Caco-2 (cell line): Measurements from ENCODE around the gene R3HDM1. TPM values are rescaled to one million over a fixed set of nuclear protein-coding genes. Genes with fewer than 3 reads are reported as not detected.
A peak's percentile ranks its signal among the peaks of the same experiment; 100 is the strongest.
"Not testable (repeated sequence)": the region's sequence is repeated elsewhere in the genome, so short reads cannot be mapped to it uniquely, and the experiment has no call there.

Experiments
- BruUV-seq: library from RNA; stranded (reverse); fragments of 400-500 nt; replicated peaks from 2 replicates; lab custom pipeline; 2021; lab: Mats Ljungman, UMichigan
- CTCF ChIA-PET: fragments of 300-600 bp; sonication (Branson Sonifier 250); formaldehyde crosslinking; loops from one replicate; lab custom pipeline; 2022; ENCODE audit warnings: antibody characterized with exemption; lab: Charles Lee
- POLR2A ChIA-PET: fragments of 300-600 bp; sonication (Branson Sonifier 250); formaldehyde crosslinking; loops from one replicate; lab custom pipeline; 2022; ENCODE audit warnings: antibody characterized with exemption; lab: Charles Lee
- DNase-seq, 2 experiments: peaks; one replicate each; pipeline versions ENCODE4 v3.0.0 to v3.0.0-alpha.2; 2020 to 2022
- H3K27me3 ChIP-seq: replicated peaks from 2 replicates; pipeline ENCODE4 v1.6.0; 2011; ENCODE audit warnings: low read length; ENCODE audit not compliant: control insufficient read depth, insufficient read depth
- H3K36me3 ChIP-seq: 2 replicates; pipeline ENCODE4 v1.5.1; 2011; ENCODE audit warnings: low read length; ENCODE audit not compliant: control insufficient read depth, insufficient read depth
- H3K4me1 ChIP-seq: fragments of 250-450 bp; sonication (Bioruptor Pico); 2 replicates; pipeline ENCODE4 v1.5.1; 2020; ENCODE audit warnings: mild to moderate bottlenecking
- H3K4me3 ChIP-seq: 2 replicates; pipeline ENCODE4 v1.5.1; 2011; ENCODE audit warnings: low read depth, mild to moderate bottlenecking, control low read depth, low read length
- H3K9me3 ChIP-seq: fragments of 250-450 bp; sonication (Bioruptor Pico); 2 replicates; pipeline ENCODE4 v1.5.1; 2020; ENCODE audit warnings: mild to moderate bottlenecking, moderate library complexity
- H3K27ac Mint-ChIP-seq: one replicate; pipeline ENCODE4 v1.8.0; 2022; ENCODE audit warnings: mixed read lengths; ENCODE audit not compliant: unreplicated experiment
- H3K27me3 Mint-ChIP-seq: one replicate; pipeline ENCODE4 v1.8.0; 2022; ENCODE audit warnings: mixed read lengths; ENCODE audit not compliant: insufficient read depth, unreplicated experiment
- H3K36me3 Mint-ChIP-seq: one replicate; pipeline ENCODE4 v1.8.0; 2022; ENCODE audit warnings: mild to moderate bottlenecking, mixed read lengths; ENCODE audit not compliant: insufficient read depth, unreplicated experiment
- H3K4me1 Mint-ChIP-seq: one replicate; pipeline ENCODE4 v1.8.0; 2022; ENCODE audit warnings: low read depth, mixed read lengths; ENCODE audit not compliant: unreplicated experiment
- H3K4me3 Mint-ChIP-seq: one replicate; pipeline ENCODE4 v1.8.0; 2022; ENCODE audit warnings: mild to moderate bottlenecking, moderate library complexity, mixed read lengths; ENCODE audit not compliant: unreplicated experiment
- H3K9me3 Mint-ChIP-seq: one replicate; pipeline ENCODE4 v1.8.0; 2022; ENCODE audit warnings: mixed read lengths; ENCODE audit not compliant: unreplicated experiment
- intact Hi-C: fragments of 100-400 bp; cut with micrococcal nuclease; formaldehyde crosslinking; loops from one replicate; pipeline ENCODE4 v1.10.0; 2022; ENCODE audit not compliant: unreplicated experiment
- total RNA-seq: library from RNA; stranded (reverse); gene quantifications from 2 replicates; pipeline ENCODE4 v1.2.3, GENCODE V29; 2022
- TF ChIP-seq, protein P1 (sequence below), 2 experiments: fragments of 200-600 bp in 1 of 2; IDR thresholded peaks; 1 replicate in 1 of 2; 2 replicates in 1 of 2; pipeline versions ENCODE4 v1.5.1 to v1.8.0; 2011 to 2022; ENCODE audit warnings: antibody characterized with exemption in 1 of 2, control low read depth in 1 of 2, inconsistent platforms in 1 of 2, low read depth in 1 of 2, low read length in 1 of 2, mild to moderate bottlenecking in 1 of 2, moderate library complexity in 1 of 2; ENCODE audit not compliant: insufficient read depth in 1 of 2, severe bottlenecking in 1 of 2, unreplicated experiment in 1 of 2

Gene R3HDM1
- total RNA-seq, 1 experiment from 2014 or later, result 44.4 TPM

DNA sequence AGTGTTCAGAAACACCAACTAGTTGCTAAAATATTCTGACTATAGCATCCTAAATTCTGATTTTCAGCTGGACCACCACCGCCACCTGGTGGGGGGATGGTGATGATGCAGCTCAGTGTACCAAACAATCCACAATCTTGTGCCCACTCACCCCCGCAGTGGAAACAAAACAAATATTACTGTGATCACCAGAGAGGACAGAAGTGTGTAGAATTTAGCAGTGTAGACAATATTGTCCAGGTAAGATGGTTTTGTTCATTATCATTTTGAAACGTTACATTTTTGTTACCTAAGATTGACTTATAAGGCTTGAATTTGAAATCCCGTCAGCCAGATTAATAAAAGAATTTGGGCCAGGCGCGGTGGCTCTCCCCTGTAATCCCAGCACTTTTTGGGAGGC lies 178.7 kb downstream of the R3HDM1 start:
- ChIA-PET POLR2A (no interaction called here), CTCF (interaction anchor here (0.5 to 1.7 kb wide), 6 partner anchors 19 to 721 kb away, joined by 3 to 18 read pairs (median 10); partner anchors contain the start of genes R3HDM1 and ZRANB3)
- H3K4me3 ChIP-seq, result no peak overlapping the region
- peak; percentile 54 to 75 for DNase-seq
- BruUV-seq, result no TSS peak
- Mint-ChIP-seq H3K27me3 (no peaks in the 10 kb centered on the region), H3K4me3 (no peak overlapping the region), H3K4me1 (no peaks in the 10 kb centered on the region), H3K27ac (no peak overlapping the region), H3K36me3 (peaks cover 2% of the 10 kb centered on the region), H3K9me3 (no peaks in the 10 kb centered on the region)
- H3K27me3 ChIP-seq, result no peaks in the 10 kb centered on the region
- TF ChIP-seq, protein P1, sequence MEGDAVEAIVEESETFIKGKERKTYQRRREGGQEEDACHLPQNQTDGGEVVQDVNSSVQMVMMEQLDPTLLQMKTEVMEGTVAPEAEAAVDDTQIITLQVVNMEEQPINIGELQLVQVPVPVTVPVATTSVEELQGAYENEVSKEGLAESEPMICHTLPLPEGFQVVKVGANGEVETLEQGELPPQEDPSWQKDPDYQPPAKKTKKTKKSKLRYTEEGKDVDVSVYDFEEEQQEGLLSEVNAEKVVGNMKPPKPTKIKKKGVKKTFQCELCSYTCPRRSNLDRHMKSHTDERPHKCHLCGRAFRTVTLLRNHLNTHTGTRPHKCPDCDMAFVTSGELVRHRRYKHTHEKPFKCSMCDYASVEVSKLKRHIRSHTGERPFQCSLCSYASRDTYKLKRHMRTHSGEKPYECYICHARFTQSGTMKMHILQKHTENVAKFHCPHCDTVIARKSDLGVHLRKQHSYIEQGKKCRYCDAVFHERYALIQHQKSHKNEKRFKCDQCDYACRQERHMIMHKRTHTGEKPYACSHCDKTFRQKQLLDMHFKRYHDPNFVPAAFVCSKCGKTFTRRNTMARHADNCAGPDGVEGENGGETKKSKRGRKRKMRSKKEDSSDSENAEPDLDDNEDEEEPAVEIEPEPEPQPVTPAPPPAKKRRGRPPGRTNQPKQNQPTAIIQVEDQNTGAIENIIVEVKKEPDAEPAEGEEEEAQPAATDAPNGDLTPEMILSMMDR (IDR thresholded peaks at IDR 0.05; ENCODE audit: insufficient read depth in 1 of 2, low read depth in 1 of 2, low read length in 1 of 2, severe bottlenecking in 1 of 2, unreplicated experiment in 1 of 2), result peak; percentile 94 to 96
- H3K4me1 ChIP-seq, result no peaks in the 10 kb centered on the region
- no peaks in the 10 kb centered on the region for H3K36me3 ChIP-seq
- H3K9me3 ChIP-seq, result no peaks in the 10 kb centered on the region
- intact Hi-C loops, result loop anchor here (1.0 kb wide), 2 partner anchors 706 to 721 kb away; no protein-coding TSS in a partner anchor

DNA sequence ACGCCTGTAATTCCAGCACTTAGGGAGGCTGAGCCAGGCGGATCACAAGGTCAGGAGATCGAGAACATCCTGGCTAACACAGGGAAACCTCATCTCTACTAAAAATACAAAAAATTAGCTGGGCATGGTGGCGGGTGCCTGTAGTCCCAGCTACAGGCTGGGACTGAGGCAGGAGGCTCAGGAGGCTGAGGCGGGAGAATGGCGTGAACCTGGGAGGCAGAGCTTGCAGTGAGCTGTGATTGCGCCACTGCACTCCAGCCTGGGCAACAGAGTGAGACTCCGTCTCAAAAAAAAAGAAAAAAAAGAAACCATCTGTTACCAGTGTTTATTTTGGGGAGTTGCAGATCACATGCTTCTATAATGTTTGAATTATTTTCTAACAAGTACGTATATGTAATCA lies 183.8 kb downstream of the R3HDM1 start:
- H3K4me3 ChIP-seq, H3K9me3 Mint-ChIP-seq, H3K4me3 Mint-ChIP-seq, H3K9me3 ChIP-seq, H3K27ac Mint-ChIP-seq, H3K4me1 ChIP-seq, CTCF ChIA-PET, H3K4me1 Mint-ChIP-seq, POLR2A ChIA-PET, H3K36me3 ChIP-seq, DNase-seq, BruUV-seq, H3K27me3 Mint-ChIP-seq, intact Hi-C loops, H3K27me3 ChIP-seq: not testable (repeated sequence)
- H3K36me3 Mint-ChIP-seq, result peaks cover 24% of the 10 kb centered on the region

DNA sequence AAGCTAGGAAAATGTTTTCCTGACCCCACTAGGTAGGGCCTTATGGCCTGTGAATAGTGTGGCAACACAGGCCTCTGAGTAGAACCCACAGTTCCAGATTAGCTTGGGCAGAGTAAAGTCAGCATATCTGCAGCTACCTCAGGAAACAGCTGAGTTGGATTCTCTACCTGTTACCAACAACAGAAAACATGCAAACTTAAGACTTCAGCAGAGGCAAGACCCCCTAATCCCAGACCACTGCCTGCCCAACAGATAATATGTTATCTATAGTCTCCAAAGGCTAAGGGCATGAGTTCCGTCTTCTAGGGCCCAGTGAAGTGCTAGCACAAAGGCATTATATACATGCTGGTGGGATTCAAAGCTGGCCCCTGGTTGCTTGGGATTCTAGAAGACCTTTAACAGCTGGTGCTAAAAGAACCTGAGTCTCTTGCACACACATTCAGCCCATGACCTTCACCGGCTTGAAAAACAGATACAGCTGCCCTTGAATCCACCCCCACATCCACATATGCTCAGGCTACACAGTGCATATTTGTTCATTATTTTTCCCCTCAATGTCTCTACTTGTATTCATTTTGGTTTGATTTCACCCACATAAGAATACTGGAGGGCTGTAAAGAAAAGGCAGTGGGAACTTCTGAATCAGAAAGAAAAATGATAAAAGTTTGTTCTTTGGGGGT lies 196.9 kb downstream of the R3HDM1 start:
- TF ChIP-seq, protein P1 (IDR thresholded peaks at IDR 0.05; ENCODE audit: insufficient read depth in 1 of 2, low read depth in 1 of 2, low read length in 1 of 2, severe bottlenecking in 1 of 2, unreplicated experiment in 1 of 2), result no peak
- H3K36me3 ChIP-seq, result no peaks in the 10 kb centered on the region; the same call in 1 of the 2 replicates
- Mint-ChIP-seq H3K27ac (no peak overlapping the region), H3K4me1 (no peaks in the 10 kb centered on the region), H3K4me3 (no peak overlapping the region), H3K9me3 (no peaks in the 10 kb centered on the region), H3K36me3 (peaks cover 21% of the 10 kb centered on the region), H3K27me3 (no peaks in the 10 kb centered on the region)
- H3K4me3 ChIP-seq, result no peak overlapping the region
- no peak for DNase-seq
- no peaks in the 10 kb centered on the region for H3K27me3 ChIP-seq
- ChIA-PET CTCF (no interaction called here), POLR2A (no interaction called here)
- no peaks in the 10 kb centered on the region for H3K4me1 ChIP-seq
- BruUV-seq, result no TSS peak
- H3K9me3 ChIP-seq, result no peaks in the 10 kb centered on the region
- intact Hi-C loops, result no loop called here
